Left ventricle myocardium inferior (tissue), 1 donor: Measurements from ENCODE around the gene ATP6V1F. TPM values are rescaled to one million over a fixed set of nuclear protein-coding genes. Genes with fewer than 3 reads are reported as not detected.

Experiments used
- DNase-seq: peaks from one replicate; pipeline ENCODE4 v3.0.0-alpha.2; 2020
- H3K27ac ChIP-seq: fragments of 200-600 bp; replicated peaks from 2 replicates; pipeline ENCODE4 v1.8.0; 2021
- H3K27me3 ChIP-seq: fragments of 200-600 bp; 2 replicates; pipeline ENCODE4 v1.8.0; 2021; ENCODE audit warnings: low read depth
- H3K36me3 ChIP-seq: fragments of 200-600 bp; 2 replicates; pipeline ENCODE4 v1.8.0; 2021
- H3K4me1 ChIP-seq: fragments of 200-600 bp; 2 replicates; pipeline ENCODE4 v1.8.0; 2021
- H3K4me3 ChIP-seq: fragments of 200-600 bp; 2 replicates; pipeline ENCODE4 v1.8.0; 2021; ENCODE audit warnings: mild to moderate bottlenecking, moderate library complexity
- H3K9me3 ChIP-seq: fragments of 200-600 bp; replicated peaks from 2 replicates; pipeline ENCODE4 v1.8.0; 2021
- CTCF ChIP-seq: fragments of 200-600 bp; IDR thresholded peaks from 2 replicates; pipeline ENCODE4 v1.8.0; 2021; ENCODE audit warnings: antibody characterized with exemption, mild to moderate bottlenecking, borderline replicate concordance
- intact Hi-C: fragments of 100-400 bp; cut with micrococcal nuclease; formaldehyde crosslinking; loops from one replicate; pipeline ENCODE4 v1.11.0; 2022
- total RNA-seq: library from RNA; stranded (reverse); fragmentation: NEBNext Ultra II Directional; extraction: Animal tissue kit (Norgen Biotek cat#: 25700); gene quantifications from one replicate; pipeline ENCODE4 v1.2.1, GENCODE V29; 2021
- donor health status: DM: no; HTN: yes; CAD: no; lungs with severe emphysema.

Gene ATP6V1F
- total RNA-seq, 1 donor from 2014 or later = 101 TPM

- Histone ChIP-seq H3K4me3 (peak within 1 kb of the TSS; percentile 76), H3K27ac (peak within 1 kb of the TSS; percentile 96), H3K4me1 (peaks cover 76% of the 10 kb centered on the region), H3K27me3 (peaks cover 5% of the 10 kb centered on the region), H3K9me3 (no peaks in the 10 kb centered on the region), H3K36me3 (peaks cover 8% of the 10 kb centered on the region)
- intact Hi-C loops = no loop called here
- TF ChIP-seq CTCF = no peak
- peak; percentile 70 for DNase-seq
These were observed 32.2 kb upstream of the ATP6V1F start, which contains the start of gene FLNC for GRCh38 chr7:128830231-128831177. FLNC (plus strand) TSS chr7:128830406; CDS start chr7:128830638, 232 bp downstream.

- Histone ChIP-seq H3K9me3 (no peaks in the 10 kb centered on the region), H3K4me3 (peak overlapping the region; percentile 76), H3K27me3 (peaks cover 5% of the 10 kb centered on the region), H3K4me1 (peaks cover 84% of the 10 kb centered on the region), H3K27ac (peak overlapping the region; percentile 96), H3K36me3 (peaks cover 17% of the 10 kb centered on the region)
- no peak for TF ChIP-seq CTCF
- DNase-seq = peak; percentile 71
- intact Hi-C loops = no loop called here
These were observed 31.3 kb upstream of the ATP6V1F start for GRCh38 chr7:128831178-128831993.

- H3K4me1 ChIP-seq = peaks cover 87% of the 10 kb centered on the region
- peaks cover 25% of the 10 kb centered on the region for H3K36me3 ChIP-seq
These were observed 30.4 kb upstream of the ATP6V1F start for GRCh38 chr7:128831994-128832879.

GRCh38 chr7:128832880-128833147 is 29.8 kb upstream of the ATP6V1F start:
- Histone ChIP-seq H3K27ac (peak overlapping the region; percentile 96), H3K9me3 (no peaks in the 10 kb centered on the region), H3K27me3 (peaks cover 5% of the 10 kb centered on the region), H3K4me1 (peaks cover 92% of the 10 kb centered on the region), H3K36me3 (peaks cover 31% of the 10 kb centered on the region), H3K4me3 (peak overlapping the region; percentile 76)
- no peak for DNase-seq
- intact Hi-C loops = no loop called here
- no peak for TF ChIP-seq CTCF

More at GRCh38 chr7:128831994-128832879, 30.4 kb upstream of the ATP6V1F start:
- peaks cover 5% of the 10 kb centered on the region for H3K27me3 ChIP-seq
- H3K4me3 ChIP-seq = peak overlapping the region; percentile 76
- no peak for TF ChIP-seq CTCF
- H3K27ac ChIP-seq = peak overlapping the region; percentile 96
- H3K9me3 ChIP-seq = no peaks in the 10 kb centered on the region
- DNase-seq = peak; percentile 71
- intact Hi-C loops = no loop called here
